ENCODE results near the gene SUCNR1. TPM values are rescaled to one million over a fixed set of nuclear protein-coding genes. Genes with fewer than 3 reads are reported as not detected.

SUCNR1 gene
- total and polyA plus RNA-seq, 2 of the 13 experiments (the other 11 are each of a cell fraction or from before 2014, with no cell fraction given): 0.03 TPM; not detected in 1

DNA sequence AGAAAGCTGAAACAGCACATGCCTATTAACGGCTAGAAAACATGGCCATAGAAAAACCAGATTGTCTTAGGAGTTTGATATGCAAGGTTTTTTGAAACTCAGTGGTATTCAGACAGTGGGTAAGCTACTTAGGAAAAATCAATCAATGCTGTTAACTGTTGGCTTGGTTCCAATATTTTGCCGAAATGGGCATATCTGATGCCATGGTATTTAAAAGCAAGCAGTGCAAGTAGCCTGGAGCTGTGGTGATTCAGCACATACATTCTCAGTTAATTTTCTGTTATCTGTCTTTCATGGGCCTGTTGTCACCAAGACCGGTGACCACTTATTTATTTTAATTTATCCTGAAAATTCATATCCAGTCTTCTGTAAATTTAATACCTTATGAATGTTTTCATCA, 17.3 kb upstream of the SUCNR1 start (continued):
- TF ChIP-seq, protein P1, sequence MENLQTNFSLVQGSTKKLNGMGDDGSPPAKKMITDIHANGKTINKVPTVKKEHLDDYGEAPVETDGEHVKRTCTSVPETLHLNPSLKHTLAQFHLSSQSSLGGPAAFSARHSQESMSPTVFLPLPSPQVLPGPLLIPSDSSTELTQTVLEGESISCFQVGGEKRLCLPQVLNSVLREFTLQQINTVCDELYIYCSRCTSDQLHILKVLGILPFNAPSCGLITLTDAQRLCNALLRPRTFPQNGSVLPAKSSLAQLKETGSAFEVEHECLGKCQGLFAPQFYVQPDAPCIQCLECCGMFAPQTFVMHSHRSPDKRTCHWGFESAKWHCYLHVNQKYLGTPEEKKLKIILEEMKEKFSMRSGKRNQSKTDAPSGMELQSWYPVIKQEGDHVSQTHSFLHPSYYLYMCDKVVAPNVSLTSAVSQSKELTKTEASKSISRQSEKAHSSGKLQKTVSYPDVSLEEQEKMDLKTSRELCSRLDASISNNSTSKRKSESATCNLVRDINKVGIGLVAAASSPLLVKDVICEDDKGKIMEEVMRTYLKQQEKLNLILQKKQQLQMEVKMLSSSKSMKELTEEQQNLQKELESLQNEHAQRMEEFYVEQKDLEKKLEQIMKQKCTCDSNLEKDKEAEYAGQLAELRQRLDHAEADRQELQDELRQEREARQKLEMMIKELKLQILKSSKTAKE (CRISPR knock-in tag; IDR thresholded peaks at IDR 0.05; ENCODE audit: borderline replicate concordance): no peak
- TF ChIP-seq FOXP1 (IDR thresholded peaks at IDR 0.05) (no peak), FOXP1 (CRISPR knock-in tag; IDR thresholded peaks at IDR 0.05) (no peak), TP53 (CRISPR knock-in tag; conservative IDR thresholded peaks at IDR 0.05) (no peak), GABPB1 (CRISPR knock-in tag; IDR thresholded peaks at IDR 0.05) (no peak), MED13 (CRISPR knock-in tag; IDR thresholded peaks at IDR 0.05) (no peak)
- TF ChIP-seq, protein P2, sequence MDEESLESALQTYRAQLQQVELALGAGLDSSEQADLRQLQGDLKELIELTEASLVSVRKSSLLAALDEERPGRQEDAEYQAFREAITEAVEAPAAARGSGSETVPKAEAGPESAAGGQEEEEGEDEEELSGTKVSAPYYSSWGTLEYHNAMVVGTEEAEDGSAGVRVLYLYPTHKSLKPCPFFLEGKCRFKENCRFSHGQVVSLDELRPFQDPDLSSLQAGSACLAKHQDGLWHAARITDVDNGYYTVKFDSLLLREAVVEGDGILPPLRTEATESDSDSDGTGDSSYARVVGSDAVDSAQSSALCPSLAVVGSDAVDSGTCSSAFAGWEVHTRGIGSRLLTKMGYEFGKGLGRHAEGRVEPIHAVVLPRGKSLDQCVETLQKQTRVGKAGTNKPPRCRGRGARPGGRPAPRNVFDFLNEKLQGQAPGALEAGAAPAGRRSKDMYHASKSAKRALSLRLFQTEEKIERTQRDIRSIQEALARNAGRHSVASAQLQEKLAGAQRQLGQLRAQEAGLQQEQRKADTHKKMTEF (CRISPR knock-in tag; IDR thresholded peaks at IDR 0.05): no peak
- TF ChIP-seq, protein P3, sequence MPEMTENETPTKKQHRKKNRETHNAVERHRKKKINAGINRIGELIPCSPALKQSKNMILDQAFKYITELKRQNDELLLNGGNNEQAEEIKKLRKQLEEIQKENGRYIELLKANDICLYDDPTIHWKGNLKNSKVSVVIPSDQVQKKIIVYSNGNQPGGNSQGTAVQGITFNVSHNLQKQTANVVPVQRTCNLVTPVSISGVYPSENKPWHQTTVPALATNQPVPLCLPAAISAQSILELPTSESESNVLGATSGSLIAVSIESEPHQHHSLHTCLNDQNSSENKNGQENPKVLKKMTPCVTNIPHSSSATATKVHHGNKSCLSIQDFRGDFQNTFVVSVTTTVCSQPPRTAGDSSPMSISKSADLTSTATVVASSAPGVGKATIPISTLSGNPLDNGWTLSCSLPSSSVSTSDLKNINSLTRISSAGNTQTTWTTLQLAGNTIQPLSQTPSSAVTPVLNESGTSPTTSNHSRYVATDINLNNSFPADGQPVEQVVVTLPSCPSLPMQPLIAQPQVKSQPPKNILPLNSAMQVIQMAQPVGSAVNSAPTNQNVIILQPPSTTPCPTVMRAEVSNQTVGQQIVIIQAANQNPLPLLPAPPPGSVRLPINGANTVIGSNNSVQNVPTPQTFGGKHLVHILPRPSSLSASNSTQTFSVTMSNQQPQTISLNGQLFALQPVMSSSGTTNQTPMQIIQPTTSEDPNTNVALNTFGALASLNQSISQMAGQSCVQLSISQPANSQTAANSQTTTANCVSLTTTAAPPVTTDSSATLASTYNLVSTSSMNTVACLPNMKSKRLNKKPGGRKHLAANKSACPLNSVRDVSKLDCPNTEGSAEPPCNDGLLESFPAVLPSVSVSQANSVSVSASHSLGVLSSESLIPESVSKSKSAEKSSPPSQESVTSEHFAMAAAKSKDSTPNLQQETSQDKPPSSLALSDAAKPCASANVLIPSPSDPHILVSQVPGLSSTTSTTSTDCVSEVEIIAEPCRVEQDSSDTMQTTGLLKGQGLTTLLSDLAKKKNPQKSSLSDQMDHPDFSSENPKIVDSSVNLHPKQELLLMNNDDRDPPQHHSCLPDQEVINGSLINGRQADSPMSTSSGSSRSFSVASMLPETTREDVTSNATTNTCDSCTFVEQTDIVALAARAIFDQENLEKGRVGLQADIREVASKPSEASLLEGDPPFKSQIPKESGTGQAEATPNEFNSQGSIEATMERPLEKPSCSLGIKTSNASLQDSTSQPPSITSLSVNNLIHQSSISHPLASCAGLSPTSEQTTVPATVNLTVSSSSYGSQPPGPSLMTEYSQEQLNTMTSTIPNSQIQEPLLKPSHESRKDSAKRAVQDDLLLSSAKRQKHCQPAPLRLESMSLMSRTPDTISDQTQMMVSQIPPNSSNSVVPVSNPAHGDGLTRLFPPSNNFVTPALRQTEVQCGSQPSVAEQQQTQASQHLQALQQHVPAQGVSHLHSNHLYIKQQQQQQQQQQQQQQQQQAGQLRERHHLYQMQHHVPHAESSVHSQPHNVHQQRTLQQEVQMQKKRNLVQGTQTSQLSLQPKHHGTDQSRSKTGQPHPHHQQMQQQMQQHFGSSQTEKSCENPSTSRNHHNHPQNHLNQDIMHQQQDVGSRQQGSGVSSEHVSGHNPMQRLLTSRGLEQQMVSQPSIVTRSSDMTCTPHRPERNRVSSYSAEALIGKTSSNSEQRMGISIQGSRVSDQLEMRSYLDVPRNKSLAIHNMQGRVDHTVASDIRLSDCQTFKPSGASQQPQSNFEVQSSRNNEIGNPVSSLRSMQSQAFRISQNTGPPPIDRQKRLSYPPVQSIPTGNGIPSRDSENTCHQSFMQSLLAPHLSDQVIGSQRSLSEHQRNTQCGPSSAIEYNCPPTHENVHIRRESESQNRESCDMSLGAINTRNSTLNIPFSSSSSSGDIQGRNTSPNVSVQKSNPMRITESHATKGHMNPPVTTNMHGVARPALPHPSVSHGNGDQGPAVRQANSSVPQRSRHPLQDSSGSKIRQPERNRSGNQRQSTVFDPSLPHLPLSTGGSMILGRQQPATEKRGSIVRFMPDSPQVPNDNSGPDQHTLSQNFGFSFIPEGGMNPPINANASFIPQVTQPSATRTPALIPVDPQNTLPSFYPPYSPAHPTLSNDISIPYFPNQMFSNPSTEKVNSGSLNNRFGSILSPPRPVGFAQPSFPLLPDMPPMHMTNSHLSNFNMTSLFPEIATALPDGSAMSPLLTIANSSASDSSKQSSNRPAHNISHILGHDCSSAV (CRISPR knock-in tag; IDR thresholded peaks at IDR 0.05; ENCODE audit: borderline replicate concordance): no peak
